NCI-H345 treated with DMSO at 0.1 percent for 48 hours (cell line): ENCODE measurements around the gene RASGRP3.

Experiments
- DNase-seq: peaks from one replicate; lab custom pipeline; 2025; ENCODE audit not compliant: unreplicated experiment; lab: John Stamatoyannopoulos, UW

The RASGRP3 gene

GRCh38 chr2:33491441-33492084, 15.1 kb downstream of the RASGRP3 start:
- DNase-seq: no peak

GRCh38 chr2:33492399-33493134, 16.1 kb downstream of the RASGRP3 start:
- no peak for DNase-seq

GRCh38 chr2:33494155-33494779, 17.8 kb downstream of the RASGRP3 start:
- DNase-seq: no peak

GRCh38 chr2:33494877-33495641, 18.6 kb downstream of the RASGRP3 start:
- DNase-seq: no peak

- DNase-seq: no peak
Measured at GRCh38 chr2:33495683-33496082, 19.2 kb downstream of the RASGRP3 start.

- no peak for DNase-seq
Measured at GRCh38 chr2:33496150-33496549, 19.7 kb downstream of the RASGRP3 start.

- DNase-seq: no peak
Measured at GRCh38 chr2:33496726-33497125, 20.3 kb downstream of the RASGRP3 start.

GRCh38 chr2:33497221-33497650, 20.8 kb downstream of the RASGRP3 start:
- no peak for DNase-seq

- no peak for DNase-seq
Measured at GRCh38 chr2:33498291-33498956, 22.0 kb downstream of the RASGRP3 start.

GRCh38 chr2:33500177-33500576, 23.7 kb downstream of the RASGRP3 start:
- DNase-seq: no peak

GRCh38 chr2:33502025-33502424, 25.6 kb downstream of the RASGRP3 start:
- no peak for DNase-seq

- DNase-seq: no peak
Measured at GRCh38 chr2:33503002-33503401, 26.6 kb downstream of the RASGRP3 start.

- DNase-seq: no peak
Measured at GRCh38 chr2:33505966-33506365, 29.5 kb downstream of the RASGRP3 start.

- no peak for DNase-seq
Measured at GRCh38 chr2:33509908-33510585, 33.6 kb downstream of the RASGRP3 start.

- no peak for DNase-seq
Measured at GRCh38 chr2:33510586-33510968, 34.1 kb downstream of the RASGRP3 start.

GRCh38 chr2:33511141-33511540, 34.7 kb downstream of the RASGRP3 start:
- DNase-seq: no peak

- no peak for DNase-seq
Measured at GRCh38 chr2:33512112-33512511, 35.7 kb downstream of the RASGRP3 start.

- no peak for DNase-seq
Measured at GRCh38 chr2:33513480-33513879, 37.0 kb downstream of the RASGRP3 start.

- DNase-seq: no peak
Measured at GRCh38 chr2:33516456-33516995, 40.1 kb downstream of the RASGRP3 start.

- DNase-seq: no peak
Measured at GRCh38 chr2:33518200-33518599, 41.8 kb downstream of the RASGRP3 start.
